GM08714 (cell line): ENCODE measurements around the gene TTLL11.
"Not testable (repeated sequence)": the region's sequence is repeated elsewhere in the genome, so short reads cannot be mapped to it uniquely, and the experiment has no call there.

Source experiments
- H3K4me3 ChIP-seq: fragments of 200-500 bp; sonication (Bioruptor generic); 2 replicates; pipeline ENCODE4 v1.5.1; 2014; ENCODE audit warnings: mild to moderate bottlenecking, low read length, inconsistent platforms
- ZNF274 ChIP-seq: IDR thresholded peaks from 2 replicates; pipeline ENCODE4 v1.6.1; 2012; ENCODE audit warnings: mild to moderate bottlenecking, low read depth, low read length

The TTLL11 gene

GRCh38 chr9:121807069-121807822 lies 285.9 kb downstream of the TTLL11 start:
- H3K4me3 ChIP-seq = no peak overlapping the region
- no peak for TF ChIP-seq ZNF274

DNA sequence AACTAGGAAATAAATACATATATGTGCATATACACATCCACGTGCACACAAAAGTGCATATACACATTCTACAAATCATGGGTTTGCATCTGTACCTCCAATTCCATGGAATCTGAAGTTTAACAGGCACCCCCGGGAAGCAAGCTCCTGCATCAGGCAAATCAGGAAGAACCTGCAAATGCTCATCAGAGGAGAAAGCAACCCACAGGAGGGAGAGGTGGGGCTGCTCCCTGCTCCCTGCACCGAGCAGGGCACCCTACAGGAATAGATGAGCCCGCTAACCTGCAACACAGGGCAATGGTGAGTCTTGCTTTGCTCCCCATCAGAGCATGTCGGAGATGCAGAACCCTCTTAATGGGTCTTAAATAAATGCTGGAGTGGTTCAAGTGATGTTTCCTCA lies 290.4 kb downstream of the TTLL11 start:
- TF ChIP-seq ZNF274 = no peak
- no peak overlapping the region for H3K4me3 ChIP-seq

GRCh38 chr9:121801579-121801978 lies 291.5 kb downstream of the TTLL11 start:
- TF ChIP-seq ZNF274 = no peak
- H3K4me3 ChIP-seq = no peak overlapping the region

DNA sequence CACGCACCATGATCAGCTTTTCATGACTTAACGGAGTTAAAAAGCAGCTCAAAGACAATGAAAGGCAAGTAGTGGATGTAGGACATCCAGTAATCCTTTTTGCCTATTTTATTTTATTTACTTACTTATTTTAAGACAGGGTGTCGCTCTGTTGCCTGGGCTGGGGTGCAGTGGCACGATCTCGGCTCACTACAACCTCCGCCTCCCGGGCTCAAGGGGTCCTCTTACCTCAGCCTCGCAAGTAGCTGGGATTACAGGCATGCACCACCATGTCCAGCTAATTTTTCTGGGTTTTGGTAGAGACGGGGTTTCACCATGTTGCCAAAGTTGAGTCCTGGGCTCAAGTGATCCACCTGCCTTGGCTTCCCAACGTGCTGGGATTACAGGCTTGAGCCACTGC lies 292.7 kb downstream of the TTLL11 start:
- TF ChIP-seq ZNF274 = no peak
- H3K4me3 ChIP-seq = no peak overlapping the region

GRCh38 chr9:121798941-121799340 lies 294.2 kb downstream of the TTLL11 start:
- no peak overlapping the region for H3K4me3 ChIP-seq
- no peak for TF ChIP-seq ZNF274

GRCh38 chr9:121797081-121797480 lies 296.0 kb downstream of the TTLL11 start:
- H3K4me3 ChIP-seq = no peak overlapping the region
- no peak for TF ChIP-seq ZNF274

DNA sequence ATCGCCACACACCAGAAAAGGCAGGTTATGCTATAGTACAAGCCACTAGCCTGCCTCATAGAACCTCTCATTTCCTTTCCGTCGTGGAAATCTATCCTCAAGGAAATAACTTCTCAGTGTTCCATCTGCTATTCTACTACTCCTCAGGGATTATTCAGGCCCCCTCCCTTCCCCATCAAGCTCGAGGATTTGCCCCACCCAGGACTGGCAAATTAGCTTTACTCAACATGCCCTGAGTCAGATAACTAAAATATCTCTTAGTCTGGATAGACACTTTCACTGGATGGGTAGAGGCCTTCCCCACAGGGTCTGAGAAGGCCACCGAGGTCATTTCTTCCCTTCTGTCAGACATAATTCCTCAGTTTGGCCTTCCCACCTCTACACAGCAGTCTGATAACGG lies 298.8 kb downstream of the TTLL11 start:
- H3K4me3 ChIP-seq = not testable (repeated sequence)

DNA sequence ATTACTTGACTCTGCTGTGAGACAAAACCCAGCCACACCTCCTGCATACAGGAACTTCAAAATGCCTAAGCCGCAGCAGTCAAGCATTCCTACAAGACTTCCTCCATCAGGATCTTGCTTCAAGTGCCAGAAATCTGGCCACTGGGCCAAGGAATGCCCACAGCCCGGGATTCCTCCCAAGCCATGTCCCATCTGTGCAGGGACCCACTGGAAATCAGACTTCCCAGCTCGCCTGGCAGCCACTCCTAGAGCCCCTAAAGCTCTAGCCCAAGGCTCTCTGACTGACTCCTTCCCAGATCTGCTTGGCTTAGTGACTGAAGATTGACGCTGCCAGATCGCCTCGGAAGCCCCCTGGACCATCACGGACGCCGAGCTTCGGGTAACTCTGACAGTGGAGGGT lies 300.6 kb downstream of the TTLL11 start:
- H3K4me3 ChIP-seq = not testable (repeated sequence)

GRCh38 chr9:121790841-121791240 lies 302.3 kb downstream of the TTLL11 start:
- H3K4me3 ChIP-seq = no peak overlapping the region
- no peak for TF ChIP-seq ZNF274

- H3K4me3 ChIP-seq = no peak overlapping the region
- TF ChIP-seq ZNF274 = no peak
These were observed 304.3 kb downstream of the TTLL11 start for GRCh38 chr9:121788686-121789366.

DNA sequence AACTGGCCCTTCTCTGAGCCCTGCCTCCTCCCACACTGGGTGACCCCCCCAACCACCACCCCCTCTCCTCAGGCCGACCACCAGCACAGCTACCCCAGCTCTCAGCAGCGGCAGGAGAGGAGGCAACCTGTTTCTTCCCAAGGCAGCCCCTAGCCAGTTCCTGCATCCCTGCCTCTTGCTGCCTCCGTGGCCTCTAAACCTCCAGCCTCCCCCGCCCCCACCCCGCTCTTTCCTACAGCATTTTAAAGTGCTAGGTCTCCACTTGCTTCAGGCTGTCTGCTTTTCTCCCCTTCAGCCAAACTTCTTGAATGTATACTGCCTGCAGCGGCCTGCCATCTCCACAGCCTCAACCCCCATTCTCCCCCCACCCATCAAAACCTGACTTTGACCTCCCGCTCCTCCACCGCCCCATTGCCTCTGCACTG lies 306.1 kb downstream of the TTLL11 start:
- TF ChIP-seq ZNF274 = no peak
- H3K4me3 ChIP-seq = no peak overlapping the region

GRCh38 chr9:121786543-121786948 lies 306.6 kb downstream of the TTLL11 start:
- H3K4me3 ChIP-seq = no peak overlapping the region
- no peak for TF ChIP-seq ZNF274

DNA sequence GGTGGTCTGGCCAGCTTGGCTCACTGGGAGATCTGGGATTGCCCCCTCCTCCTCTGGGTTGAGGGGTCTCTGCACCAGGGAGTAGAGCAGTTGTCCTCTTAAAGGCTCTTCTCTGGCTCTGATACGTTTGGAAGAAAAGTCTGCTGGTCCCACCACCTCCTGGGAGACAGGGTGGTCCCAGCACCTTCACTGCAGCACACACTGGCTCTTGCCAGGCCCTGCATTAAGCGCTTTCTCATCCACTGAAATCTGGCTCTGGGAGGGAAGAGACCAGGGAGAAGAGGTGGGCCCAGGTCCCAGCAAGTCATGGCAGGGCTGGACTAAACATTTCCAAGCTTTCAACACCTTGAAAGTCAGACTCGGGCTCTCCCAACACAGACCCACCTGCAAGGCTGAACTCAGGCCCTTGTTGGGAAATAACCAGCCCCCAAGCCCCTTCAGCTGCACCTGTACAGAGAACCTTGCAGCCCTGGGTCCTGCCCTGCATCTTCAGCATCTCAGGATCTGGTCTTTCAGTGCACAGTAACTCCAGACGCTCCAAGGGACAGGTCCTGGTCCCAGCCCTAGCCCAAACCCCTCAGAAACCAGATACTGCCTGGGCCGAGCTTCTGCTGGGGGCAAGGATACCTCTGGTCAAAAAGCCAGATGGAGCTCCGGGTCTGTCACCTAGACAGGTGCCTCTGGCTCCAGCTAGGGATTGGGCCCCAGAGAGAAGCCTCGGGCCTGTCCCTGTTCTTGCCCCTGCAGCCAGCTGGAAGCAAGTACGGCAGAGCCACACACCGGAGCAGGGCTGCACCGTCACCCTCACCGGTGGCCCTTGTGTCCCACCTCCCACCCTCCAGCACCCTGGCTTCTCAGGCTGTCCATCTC lies 307.2 kb downstream of the TTLL11 start:
- no peak for TF ChIP-seq ZNF274

DNA sequence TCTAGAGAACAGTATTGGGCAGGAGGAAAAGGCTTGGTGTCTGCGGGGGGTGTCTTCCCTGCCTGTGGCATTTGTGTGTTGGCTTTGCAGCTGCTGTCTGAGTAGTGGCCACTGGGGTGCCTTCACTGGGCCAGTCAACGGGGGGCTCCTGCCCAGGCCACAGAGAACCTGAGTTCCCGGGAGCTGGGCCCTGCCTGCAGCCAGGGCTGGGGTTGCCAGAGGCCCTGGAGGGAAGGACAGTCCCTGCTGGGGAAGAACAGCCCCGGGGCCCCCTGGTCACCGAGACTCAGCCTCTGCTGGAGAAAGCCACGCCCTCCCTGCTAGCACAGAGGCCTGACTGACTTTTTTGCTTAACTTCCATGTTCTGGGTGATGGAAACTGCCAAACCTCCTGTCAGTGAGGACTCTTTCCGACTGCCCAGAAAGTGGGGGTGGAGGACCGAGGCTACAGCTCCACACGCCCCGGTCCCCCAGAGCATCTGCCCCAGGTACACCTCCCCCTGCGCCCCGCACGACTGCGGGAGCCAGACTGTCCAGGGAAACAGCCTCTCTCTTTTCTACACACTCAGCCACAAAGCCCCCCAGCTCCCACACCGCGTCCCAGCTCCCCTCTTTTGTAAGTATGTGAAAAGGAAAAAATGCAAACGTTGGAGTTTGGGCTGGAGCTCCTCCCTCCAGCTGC lies 308.2 kb downstream of the TTLL11 start:
- H3K4me3 ChIP-seq = no peak overlapping the region
- TF ChIP-seq ZNF274 = no peak

More for the DNA sequence above, 307.2 kb downstream of the TTLL11 start:
- H3K4me3 ChIP-seq = no peak overlapping the region
